Measurements from ENCODE around the gene GFY. TPM values are rescaled to one million over a fixed set of nuclear protein-coding genes. Genes with fewer than 3 reads are reported as not detected.

The GFY gene
- total and polyA plus RNA-seq, 9 of the 15 experiments (the other 6 are each of a cell fraction or from before 2014, with no cell fraction given) = 0.06 to 0.40 (median 0.19) TPM; not detected in 3

GRCh38 chr19:49409441-49410029, 15.7 kb upstream of the GFY start (continued):
- TF ChIP-seq PBX2 (CRISPR knock-in tag; IDR thresholded peaks at IDR 0.05; ENCODE audit: low read depth) = no peak
- TF ChIP-seq PBX2 (tag; conservative IDR thresholded peaks at IDR 0.05; ENCODE audit: low read depth) = no peak
- TF ChIP-seq DMBX1 (CRISPR knock-in tag; IDR thresholded peaks at IDR 0.05; ENCODE audit: borderline replicate concordance) = peak; percentile 70
- TF ChIP-seq KAT8 (IDR thresholded peaks at IDR 0.05; ENCODE audit: low read depth) = no peak
- peak; percentile 100 for TF ChIP-seq SPI1 (IDR thresholded peaks at IDR 0.05; ENCODE audit: borderline replicate concordance, low read depth, low read length)
- no peak for TF ChIP-seq JUND (IDR thresholded peaks at IDR 0.05; ENCODE audit: borderline replicate concordance, low read depth, low read length)
- peak; percentile 30; the same call in 1 of the 3 replicates for TF ChIP-seq JUND (tag; IDR thresholded peaks at IDR 0.05; ENCODE audit: borderline replicate concordance, low read depth, low read length)
- TF ChIP-seq CHCHD3 (CRISPR knock-in tag; IDR thresholded peaks at IDR 0.05) = no peak
- TF ChIP-seq NR4A1 (CRISPR knock-in tag; IDR thresholded peaks at IDR 0.05) = no peak
- no peak for TF ChIP-seq NR4A1 (tag; IDR thresholded peaks at IDR 0.05)
- no peak for TF ChIP-seq CBX8 (IDR thresholded peaks at IDR 0.05; ENCODE audit: borderline replicate concordance, extremely low read depth, low read depth, low read length, poor library complexity, severe bottlenecking)
- no peak for TF ChIP-seq ARID3B (CRISPR knock-in tag; IDR thresholded peaks at IDR 0.05; ENCODE audit: borderline replicate concordance)
- no peak; the same call in 1 of the 2 replicates for TF ChIP-seq ZNF583 (CRISPR knock-in tag; IDR thresholded peaks at IDR 0.05)
- no peak; the same call in 1 of the 2 replicates for TF ChIP-seq ZNF197 (CRISPR knock-in tag; IDR thresholded peaks at IDR 0.05; ENCODE audit: low read depth)
- no peak for TF ChIP-seq MAFK (IDR thresholded peaks at IDR 0.05; ENCODE audit: low read length)
- no peak for TF ChIP-seq ZNF143 (CRISPR knock-in tag; IDR thresholded peaks at IDR 0.05)
- peak in 1 of 2 experiments; percentile 42; a peak in 1 of 4 replicates for TF ChIP-seq ETV6 (IDR thresholded peaks at IDR 0.05; ENCODE audit: borderline replicate concordance in 1 of 2, low read depth in 2 of 2, low read length in 1 of 2)
- no peak for TF ChIP-seq ETV6 (CRISPR knock-in tag; IDR thresholded peaks at IDR 0.05; ENCODE audit: borderline replicate concordance)
- TF ChIP-seq, protein P1, sequence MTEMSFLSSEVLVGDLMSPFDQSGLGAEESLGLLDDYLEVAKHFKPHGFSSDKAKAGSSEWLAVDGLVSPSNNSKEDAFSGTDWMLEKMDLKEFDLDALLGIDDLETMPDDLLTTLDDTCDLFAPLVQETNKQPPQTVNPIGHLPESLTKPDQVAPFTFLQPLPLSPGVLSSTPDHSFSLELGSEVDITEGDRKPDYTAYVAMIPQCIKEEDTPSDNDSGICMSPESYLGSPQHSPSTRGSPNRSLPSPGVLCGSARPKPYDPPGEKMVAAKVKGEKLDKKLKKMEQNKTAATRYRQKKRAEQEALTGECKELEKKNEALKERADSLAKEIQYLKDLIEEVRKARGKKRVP (CRISPR knock-in tag; IDR thresholded peaks at IDR 0.05) = no peak
- TF ChIP-seq NR2C2 (CRISPR knock-in tag; IDR thresholded peaks at IDR 0.05) = no peak
- TF ChIP-seq NR2C2 (tag; IDR thresholded peaks at IDR 0.05) = peak; percentile 90
